Heart right ventricle (tissue), 16 donors: ENCODE measurements around the gene DENND1C. TPM values are rescaled to one million over a fixed set of nuclear protein-coding genes. Genes with fewer than 3 reads are reported as not detected.

Experiments
- ATAC-seq, 8 donors: fragments of 200-7000 bp; cut with Tn5 transposase; one replicate each; pipeline ENCODE4 v1.9.1; 2020; ENCODE audit warnings: mild to moderate bottlenecking in 8 of 8, moderate library complexity in 8 of 8, moderate number of reproducible peaks in 1 of 8
- DNase-seq, 2 donors: peaks; one replicate each; pipeline ENCODE4 v3.0.0-alpha.2; 2020
- H3K27ac ChIP-seq, 10 donors: fragments of 200-600 bp; sonication (generic) in 2 of 10; one replicate each; pipeline versions ENCODE4 v1.5.0 to v1.8.0; 2020 to 2022; ENCODE audit warnings: mild to moderate bottlenecking in 3 of 10
- H3K27me3 ChIP-seq, 7 donors: fragments of 200-600 bp; one replicate each; pipeline ENCODE4 v1.8.0; 2021 to 2022; ENCODE audit warnings: mild to moderate bottlenecking in 2 of 7
- H3K36me3 ChIP-seq, 9 donors: fragments of 200-600 bp; sonication (generic) in 1 of 9; one replicate each; pipeline versions ENCODE4 v1.5.0 to v1.8.0; 2020 to 2022; ENCODE audit warnings: mild to moderate bottlenecking in 2 of 9
- H3K4me1 ChIP-seq, 9 donors: fragments of 200-600 bp; sonication (generic) in 1 of 9; one replicate each; pipeline versions ENCODE4 v1.5.0 to v1.8.0; 2020 to 2022; ENCODE audit warnings: mild to moderate bottlenecking in 4 of 9
- H3K4me3 ChIP-seq, 10 donors: fragments of 200-600 bp; sonication (generic) in 2 of 10; one replicate each; pipeline versions ENCODE4 v1.5.0 to v1.8.0; 2020 to 2022; ENCODE audit warnings: mild to moderate bottlenecking in 7 of 10, moderate library complexity in 2 of 10
- H3K9me3 ChIP-seq, 11 donors: fragments of 200-600 bp in 10 of 11; sonication (generic) in 2 of 11; one replicate each; pipeline versions ENCODE4 v1.5.0 to v1.8.0; 2013 to 2022; ENCODE audit warnings: mild to moderate bottlenecking in 2 of 11, control low read depth in 1 of 11, moderate library complexity in 1 of 11
- CTCF ChIP-seq, 9 donors: fragments of 200-600 bp; sonication (generic) in 2 of 9; IDR thresholded peaks; one replicate each; pipeline versions ENCODE4 v1.5.0 to v1.8.0; 2021 to 2022; ENCODE audit warnings: antibody characterized with exemption in 9 of 9, mild to moderate bottlenecking in 5 of 9, moderate library complexity in 1 of 9
- WGBS, 2 donors: extraction: QIAGEN DNeasy Blood & Tissue Kit; methylation state at CpG; one replicate each; pipeline ENCODE4 v1.1.7; 2013; ENCODE audit warnings: inconsistent platforms in 1 of 2; 5-methylcytosine and 5-hydroxymethylcytosine counted together
- intact Hi-C, 10 donors: fragments of 100-400 bp; cut with DNase I; formaldehyde crosslinking; loops; one replicate each; pipeline versions ENCODE4 v1.11.1 to v1.14.2; 2022
- polyA plus RNA-seq, 2 donors: library from polyadenylated mRNA; stranded (reverse); fragments of 200-250 nt; gene quantifications; one replicate each; pipeline ENCODE4 v1.2.3, GENCODE V29; 2013
- total RNA-seq, 10 donors: library from RNA; stranded (reverse); fragmentation: NEBNext Ultra II Directional in 3 of 10; extraction: Animal tissue kit (Norgen Biotek cat#: 25700) in 3 of 10; gene quantifications; one replicate each; pipeline versions ENCODE4 v1.2.1 to v1.2.4, GENCODE V29; 2021 to 2023
- donor health status: Arrhythmogenic right ventricular cardiomyopathy.
- donor health status: ischemic (EF 13 %, LVEDD 7.1; RV severe dilation, severe dysfunction).
- donor health status: healthy with polysubstance abuse.
- donor health status: DM: no; HTN: yes; CAD: no.
- donor health status: DM: no; HTN: no; CAD: no.
- donor health status: ischemic (EF 25% LVEDD 6.9; RV normal size, moderate dysfunction).
- donor health status: ischemic (EF 25% LVEDD 5.7; RV mildly dilated, moderate dysfunction).
- donor health status: healthy.
- donor health status: DM: yes; HTN: yes; CAD: no.
- donor health status: Ischemic cardiomyopathy.
- donor health status: ischemic (EF 35%, LVEDD 5.7; RV mildly dilated, moderate dysfunction).
- donor health status: nonischemic (EF 11% LVEDD 7.7; RV severe dilation, severe dysfunction).
- donor health status: DM: yes; HTN: yes; CAD: no.
- donor health status: PGD.
- donor health status: ischemic (EF 29% LVEDD 5.4; RV normal size, mild dysfunction).
- donor health status: nonischemic (EF 23%, LVEDD 6.1; RV moderate dilation, normal function).

DENND1C gene
- total and polyA plus RNA-seq, 12 donors = 0.09 to 4.0 (median 0.69) TPM

- intact Hi-C loops = no loop called here
- DNase-seq = no peak
- WGBS, 2 donors = 85 to 91% methylated on average over 3 of the region's 3 CpGs
- no peak overlapping the region for H3K4me3 ChIP-seq
- no peak for ATAC-seq
- TF ChIP-seq CTCF (IDR thresholded peaks at IDR 0.05) = no peak
- no peaks in the 10 kb centered on the region for H3K4me1 ChIP-seq
- peaks cover 0 to 13% (median 7%) of the 10 kb centered on the region in 9 donors for H3K36me3 ChIP-seq
- no peak overlapping the region for H3K27ac ChIP-seq
- H3K27me3 ChIP-seq = no peaks in the 10 kb centered on the region
- H3K9me3 ChIP-seq = peaks cover 0 to 10% (median 0%) of the 10 kb centered on the region in 11 donors
Observed at GRCh38 chr19:6440905-6441304, 40.7 kb downstream of the DENND1C start.

- Histone ChIP-seq H3K9me3 (no peaks in the 10 kb centered on the region), H3K4me3 (no peak overlapping the region), H3K36me3 (peaks cover 0 to 2% (median 0%) of the 10 kb centered on the region in 9 donors), H3K4me1 (no peaks in the 10 kb centered on the region), H3K27me3 (no peaks in the 10 kb centered on the region), H3K27ac (no peak overlapping the region)
- no peak for TF ChIP-seq CTCF (IDR thresholded peaks at IDR 0.05)
- DNase-seq = no peak
- 94% methylated on average over 4 of the region's 4 CpGs for WGBS, 2 donors
- ATAC-seq = no peak
- intact Hi-C loops = no loop called here
Observed at GRCh38 chr19:6439743-6440142, 41.8 kb downstream of the DENND1C start.

- Histone ChIP-seq H3K9me3 (no peaks in the 10 kb centered on the region), H3K27me3 (no peaks in the 10 kb centered on the region), H3K4me3 (no peak within 1 kb of the TSS), H3K27ac (no peak within 1 kb of the TSS), H3K36me3 (no peaks in the 10 kb centered on the region), H3K4me1 (no peaks in the 10 kb centered on the region)
- WGBS, 2 donors = 91 to 93% methylated on average over 10 of the region's 10 CpGs
- DNase-seq = no peak
- ATAC-seq = no peak
- TF ChIP-seq CTCF (IDR thresholded peaks at IDR 0.05) = no peak
- intact Hi-C loops = no loop called here
Observed at GRCh38 chr19:6433663-6434062, 47.9 kb downstream of the DENND1C start, which contains the start of gene SLC25A41. SLC25A41 (minus strand) TSS chr19:6433763; CDS start chr19:6433693, 70 bp downstream.

- 82 to 88% methylated on average over 11 of the region's 11 CpGs for WGBS, 2 donors
- TF ChIP-seq CTCF (IDR thresholded peaks at IDR 0.05) = no peak
- intact Hi-C loops = no loop called here
Observed at GRCh38 chr19:6433165-6433564, 48.4 kb downstream of the DENND1C start.

More at GRCh38 chr19:6433165-6433564, 48.4 kb downstream of the DENND1C start:
- Histone ChIP-seq H3K27me3 (no peaks in the 10 kb centered on the region), H3K36me3 (no peaks in the 10 kb centered on the region), H3K27ac (no peak overlapping the region), H3K4me1 (no peaks in the 10 kb centered on the region), H3K4me3 (no peak overlapping the region), H3K9me3 (no peaks in the 10 kb centered on the region)
- no peak for ATAC-seq
- DNase-seq = no peak
